T-helper 2 cell treated with Interferon-gamma antibody and Interleukin-4, amounts not matched to agents 5 μg/mL and 100 μg/mL, for 36 hours (primary cell): ENCODE measurements around the gene WDR33.

Source experiments
- DNase-seq: peaks from one replicate; pipeline ENCODE4 v3.0.0; 2021; ENCODE audit warnings: low spot score
- H3K27ac Mint-ChIP-seq: one replicate; pipeline ENCODE4 v1.8.0; 2021; ENCODE audit warnings: mild to moderate bottlenecking, mixed read lengths
- H3K27me3 Mint-ChIP-seq: one replicate; pipeline ENCODE4 v1.8.0; 2021; ENCODE audit warnings: low read depth, mixed read lengths
- H3K36me3 Mint-ChIP-seq: one replicate; pipeline ENCODE4 v1.8.0; 2021; ENCODE audit warnings: low read depth, mixed read lengths
- H3K4me1 Mint-ChIP-seq: one replicate; pipeline ENCODE4 v1.8.0; 2021; ENCODE audit warnings: low read depth, mixed read lengths
- H3K4me3 Mint-ChIP-seq: one replicate; pipeline ENCODE4 v1.8.0; 2022; ENCODE audit warnings: mild to moderate bottlenecking, moderate library complexity, mixed read lengths
- H3K9me3 Mint-ChIP-seq: one replicate; pipeline ENCODE4 v1.8.0; 2021; ENCODE audit warnings: mixed read lengths

Gene WDR33

GRCh38 chr2:127654838-127655175, 156.2 kb downstream of the WDR33 start:
- DNase-seq, result no peak
- Mint-ChIP-seq H3K27me3 (no peaks in the 10 kb centered on the region), H3K9me3 (no peaks in the 10 kb centered on the region), H3K27ac (no peak overlapping the region), H3K4me1 (no peaks in the 10 kb centered on the region), H3K4me3 (no peak overlapping the region), H3K36me3 (no peaks in the 10 kb centered on the region)

- Mint-ChIP-seq H3K9me3 (no peaks in the 10 kb centered on the region), H3K27ac (no peak overlapping the region), H3K36me3 (no peaks in the 10 kb centered on the region), H3K4me1 (peaks cover 3% of the 10 kb centered on the region), H3K27me3 (peaks cover 3% of the 10 kb centered on the region), H3K4me3 (no peak overlapping the region)
- no peak for DNase-seq
Measured at GRCh38 chr2:127654084-127654837, 156.7 kb downstream of the WDR33 start.

GRCh38 chr2:127653421-127654083, 157.4 kb downstream of the WDR33 start:
- no peak overlapping the region for H3K4me3 Mint-ChIP-seq

DNA sequence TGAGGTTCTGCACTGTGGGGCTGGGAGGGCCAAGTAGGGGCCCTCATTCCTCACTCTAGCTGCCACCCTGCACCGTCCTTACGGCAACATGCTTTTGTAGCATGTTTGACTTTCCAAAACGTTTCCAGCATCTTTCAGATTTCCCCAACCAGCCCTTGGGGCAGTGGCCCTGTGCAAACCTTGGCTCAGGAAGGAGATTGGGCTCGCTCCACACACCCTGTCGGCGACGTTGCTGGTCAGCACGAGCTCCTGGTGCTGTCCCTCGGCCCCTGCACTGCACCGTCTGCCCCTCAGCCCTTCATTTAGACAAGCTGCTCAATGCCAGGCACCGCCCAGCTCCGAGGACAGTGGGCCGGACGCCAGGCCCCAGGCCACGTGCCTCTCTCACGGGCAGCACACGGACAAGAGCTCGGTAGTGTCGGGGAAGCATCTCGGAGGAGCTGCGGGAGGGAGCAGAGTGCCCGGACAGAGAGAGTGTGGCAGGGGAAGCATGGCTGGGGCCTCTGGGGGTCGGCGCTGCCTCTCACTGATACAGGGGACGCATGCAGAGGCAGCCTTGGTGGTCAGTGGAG, 158.1 kb downstream of the WDR33 start:
- DNase-seq, result no peak
- Mint-ChIP-seq H3K4me1 (peaks cover 3% of the 10 kb centered on the region), H3K27ac (no peak overlapping the region), H3K9me3 (no peaks in the 10 kb centered on the region), H3K36me3 (no peaks in the 10 kb centered on the region), H3K4me3 (no peak overlapping the region), H3K27me3 (peaks cover 3% of the 10 kb centered on the region)

More at GRCh38 chr2:127653421-127654083, 157.4 kb downstream of the WDR33 start:
- no peak for DNase-seq
- Mint-ChIP-seq H3K27ac (no peak overlapping the region), H3K36me3 (no peaks in the 10 kb centered on the region), H3K27me3 (peaks cover 3% of the 10 kb centered on the region), H3K9me3 (no peaks in the 10 kb centered on the region), H3K4me1 (peaks cover 3% of the 10 kb centered on the region)

DNA sequence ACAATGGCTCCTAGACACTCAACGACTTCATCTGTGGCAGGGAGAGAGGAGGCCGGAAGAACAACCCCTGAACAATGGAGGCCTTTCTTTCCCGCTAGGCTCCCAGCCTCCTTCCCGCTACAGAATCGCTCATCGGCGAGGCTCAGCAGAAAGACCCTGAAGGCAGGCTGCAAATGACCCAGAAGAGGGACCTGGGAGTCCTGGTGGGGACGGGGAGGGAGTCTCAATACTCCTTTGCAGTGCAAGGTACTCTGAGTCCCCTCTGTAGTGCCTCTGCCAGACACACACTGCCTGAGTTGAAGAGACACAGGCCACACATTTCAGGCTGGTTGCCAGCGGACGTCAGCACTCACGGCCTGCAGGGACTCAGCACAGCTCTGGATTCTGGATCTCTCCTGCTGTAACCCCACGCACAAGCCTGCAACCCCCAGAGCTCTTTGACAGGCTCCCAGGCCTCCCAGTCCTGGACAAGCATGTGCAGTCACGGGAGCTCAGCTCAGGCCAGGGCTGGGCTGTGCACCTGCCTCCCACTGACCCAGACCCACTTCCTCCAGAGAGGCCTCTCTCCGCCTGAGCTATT, 158.9 kb downstream of the WDR33 start:
- Mint-ChIP-seq H3K4me3 (no peak overlapping the region), H3K36me3 (no peaks in the 10 kb centered on the region), H3K9me3 (no peaks in the 10 kb centered on the region), H3K27ac (no peak overlapping the region), H3K27me3 (peaks cover 3% of the 10 kb centered on the region), H3K4me1 (peaks cover 3% of the 10 kb centered on the region)
- DNase-seq, result no peak

- no peak overlapping the region for H3K27ac Mint-ChIP-seq
- peaks cover 3% of the 10 kb centered on the region for H3K27me3 Mint-ChIP-seq
- peaks cover 3% of the 10 kb centered on the region for H3K4me1 Mint-ChIP-seq
- DNase-seq, result no peak
- H3K4me3 Mint-ChIP-seq, result no peak overlapping the region
- H3K9me3 Mint-ChIP-seq, result no peaks in the 10 kb centered on the region
- no peaks in the 10 kb centered on the region for H3K36me3 Mint-ChIP-seq
Measured at GRCh38 chr2:127651381-127651809, 159.6 kb downstream of the WDR33 start.
